DMS153 (cell line): ENCODE measurements around the gene MMP17.

Experiments
- DNase-seq: peaks from one replicate; lab custom pipeline; 2025; lab: John Stamatoyannopoulos, UW

The MMP17 gene

DNA sequence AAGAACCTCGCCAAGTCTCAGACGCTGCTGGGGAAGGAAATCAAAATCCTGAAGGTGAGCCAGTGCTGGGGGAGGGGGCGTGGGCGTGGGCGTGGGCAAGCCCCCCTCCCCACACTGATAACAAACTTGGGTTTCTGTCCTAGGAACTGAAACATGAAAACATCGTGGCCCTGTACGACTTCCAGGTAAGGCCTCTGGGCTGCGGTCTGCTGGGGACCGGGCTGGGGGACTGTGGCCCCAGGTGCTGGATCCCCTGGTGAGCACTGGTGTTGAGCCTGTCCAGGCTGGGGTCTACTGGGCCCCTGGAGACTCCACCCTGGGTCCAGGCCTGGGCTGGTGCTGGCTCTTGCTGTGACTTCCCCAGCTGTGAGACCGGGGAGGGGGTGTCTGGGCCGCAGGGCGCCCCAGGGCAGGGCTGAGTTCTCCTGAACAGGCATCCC lies 67.5 kb downstream of the MMP17 start:
- no peak for DNase-seq

DNA sequence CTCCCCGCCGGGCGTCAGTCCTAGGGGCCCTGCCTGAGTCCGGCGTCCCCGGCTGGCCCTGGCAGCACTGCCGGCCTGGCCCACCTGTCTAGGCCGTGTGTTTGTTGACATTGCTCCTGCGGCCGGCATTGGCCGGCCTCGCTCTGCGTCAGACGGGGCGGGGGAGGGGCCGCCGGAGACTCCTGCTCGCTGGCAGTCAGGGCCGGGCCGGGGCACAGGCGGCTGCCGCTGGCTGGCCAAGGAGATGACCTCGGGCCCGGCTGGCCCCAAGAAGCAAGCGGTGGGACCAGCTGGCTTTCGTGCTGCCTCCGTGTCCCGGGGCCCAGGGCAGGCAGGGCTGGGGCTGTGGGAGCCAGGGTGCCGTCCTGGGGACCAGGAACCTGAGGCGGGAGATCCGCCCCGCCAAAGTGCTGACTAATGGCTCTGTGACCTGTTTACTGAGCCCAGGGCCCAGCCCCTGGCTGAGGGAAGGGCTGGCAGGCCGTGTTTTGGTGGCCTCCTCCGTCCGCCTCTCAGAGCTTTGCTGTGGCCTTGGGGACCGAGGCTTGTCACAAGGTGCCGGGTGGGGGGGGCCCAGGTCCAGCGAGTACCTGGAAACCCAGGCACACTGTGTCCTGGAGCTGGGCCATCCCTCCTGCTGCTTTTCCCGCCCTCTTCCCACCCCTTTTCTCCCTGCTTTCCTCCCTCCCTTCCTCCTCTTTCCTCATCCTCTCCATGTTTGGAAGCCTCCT lies 68.1 kb downstream of the MMP17 start:
- DNase-seq: peak; percentile 81

DNA sequence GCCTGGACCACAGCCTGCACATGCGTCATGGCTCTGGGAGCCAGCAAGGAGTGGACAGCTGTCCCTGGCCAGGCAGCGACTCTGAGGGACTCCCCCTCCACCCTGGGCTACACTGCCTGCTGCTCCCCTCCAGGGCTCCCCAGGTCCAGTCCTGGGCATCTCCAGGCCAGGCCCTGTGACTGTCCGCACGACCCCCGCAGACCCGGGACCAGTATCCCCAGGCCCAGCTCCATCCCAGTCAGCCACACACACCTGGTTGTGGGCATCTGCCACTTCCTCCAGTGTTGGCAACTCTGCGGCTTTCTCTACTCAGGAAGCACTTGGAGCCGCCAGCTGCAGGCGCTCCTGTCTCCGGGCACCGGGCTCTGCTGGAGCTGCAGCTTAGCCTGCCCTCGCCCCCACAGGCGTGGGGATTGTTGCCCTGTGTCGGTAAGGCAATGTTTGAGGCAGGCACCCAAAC lies 68.6 kb downstream of the MMP17 start:
- no peak for DNase-seq

DNA sequence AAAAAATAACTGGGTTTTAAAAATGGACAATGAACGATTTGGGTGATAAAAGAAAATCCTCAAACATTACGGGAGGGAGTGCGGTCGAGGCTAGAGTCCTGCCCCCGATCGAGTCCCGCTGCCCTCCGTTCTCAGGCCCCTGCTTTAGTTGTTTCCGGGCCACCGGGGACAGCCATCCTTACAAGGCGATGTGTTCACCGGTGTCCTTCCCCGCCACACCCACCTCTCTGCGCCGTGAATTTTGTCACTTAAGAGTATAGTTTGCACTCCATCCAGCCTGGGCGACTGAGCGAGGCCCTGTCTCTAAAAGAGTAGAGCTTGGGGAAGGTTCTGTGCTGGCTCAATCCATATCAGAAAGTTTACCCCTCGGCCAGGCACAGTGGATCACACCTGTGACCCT lies 69.1 kb downstream of the MMP17 start:
- DNase-seq: no peak

DNA sequence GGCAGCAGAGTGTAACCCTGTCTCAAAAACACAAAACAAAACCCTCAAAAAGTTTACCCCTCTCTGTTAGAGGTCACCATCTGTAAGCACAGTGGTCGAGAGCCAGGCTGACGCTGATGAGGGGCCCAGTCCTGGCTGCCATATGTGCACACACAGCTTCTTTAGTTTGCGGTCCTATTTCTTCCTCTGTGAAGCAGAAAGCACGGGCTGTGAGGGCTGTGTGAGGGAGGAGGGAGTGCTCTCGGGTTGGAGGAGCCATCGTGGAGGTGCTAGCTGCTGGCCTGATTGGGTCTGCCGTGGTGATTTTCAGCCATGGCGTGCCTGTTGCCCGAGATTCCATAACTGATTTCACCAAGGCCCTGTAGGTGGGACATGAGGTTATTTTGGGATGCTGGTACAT lies 69.7 kb downstream of the MMP17 start:
- no peak for DNase-seq

DNA sequence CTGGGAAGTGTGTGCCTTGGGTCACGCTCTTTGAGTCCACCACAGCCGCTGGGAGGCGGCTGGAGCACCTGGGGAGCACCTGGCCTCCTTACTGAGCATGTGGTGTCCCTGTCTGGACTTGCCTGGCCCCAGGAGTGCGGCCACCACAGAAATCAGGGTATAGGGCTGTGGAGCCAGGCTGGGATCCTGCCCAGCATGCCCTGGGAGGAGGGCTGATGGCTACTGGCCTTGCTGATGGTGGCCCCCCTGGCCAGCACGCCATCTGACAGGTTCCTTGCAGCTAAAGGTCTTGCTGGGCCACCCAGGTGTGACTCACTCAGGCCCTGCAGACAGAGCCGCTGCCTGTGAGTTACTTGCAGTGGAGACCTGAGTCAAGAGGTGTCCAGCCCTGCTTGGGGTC lies 72.2 kb downstream of the MMP17 start:
- no peak for DNase-seq
